ENCODE data around the gene TRIM33.

GRCh38 chr1:114530224-114530623 is 19.2 kb upstream of the TRIM33 start:
- TF ChIP-seq EZH2phosphoT487 (IDR thresholded peaks at IDR 0.05; ENCODE audit: unreplicated experiment) = no peak
- TF ChIP-seq CTCF (conservative IDR thresholded peaks at IDR 0.05; ENCODE audit: low read depth in 2 of 2) = no peak
- no peak for TF ChIP-seq EZH2 (IDR thresholded peaks at IDR 0.05; ENCODE audit: low read depth, unreplicated experiment)
- TF ChIP-seq JUNB (IDR thresholded peaks at IDR 0.05; ENCODE audit: unreplicated experiment) = no peak
- no peak for TF ChIP-seq REST (IDR thresholded peaks at IDR 0.05; ENCODE audit: unreplicated experiment)
- no peak for TF ChIP-seq POLR2AphosphoS5 (IDR thresholded peaks at IDR 0.05; ENCODE audit: low read depth)
- TF ChIP-seq NANOG (IDR thresholded peaks at IDR 0.05; ENCODE audit: borderline replicate concordance) = no peak
- no peak for TF ChIP-seq CREB1 (CRISPR knock-in tag; IDR thresholded peaks at IDR 0.05; ENCODE audit: low read depth)
- no peak for TF ChIP-seq ETS1 (IDR thresholded peaks at IDR 0.05)
- no peak for TF ChIP-seq STAT1 (IDR thresholded peaks at IDR 0.05; ENCODE audit: unreplicated experiment)
- no peak for TF ChIP-seq ZNF114 (CRISPR knock-in tag; IDR thresholded peaks at IDR 0.05)
- TF ChIP-seq ZNF331 (CRISPR knock-in tag; IDR thresholded peaks at IDR 0.05; ENCODE audit: low read depth) = no peak
- no peak for TF ChIP-seq ZNF462 (CRISPR knock-in tag; IDR thresholded peaks at IDR 0.05)

All from GM23338 (cell line).